IMR-90 (cell line): ENCODE data around the gene TTC8. TPM values are rescaled to one million over a fixed set of nuclear protein-coding genes. Genes with fewer than 3 reads are reported as not detected.

Experiments
- ATAC-seq: fragments of 200-7000 bp; cut with Tn5 transposase; 2 replicates; pipeline ENCODE4 v1.9.1; 2020; ENCODE audit warnings: low read depth, mild to moderate bottlenecking, moderate library complexity
- BruUV-seq: library from RNA; stranded (reverse); fragments of 400-500 nt; replicated peaks from 2 replicates; lab custom pipeline; 2021; lab: Mats Ljungman, UMichigan
- CTCF ChIA-PET: fragments of 300-600 bp; formaldehyde crosslinking; extraction: SDS; loops from one replicate; lab custom pipeline; 2021; ENCODE audit warnings: antibody characterized with exemption; lab: Yijun Ruan, JAX
- POLR2A ChIA-PET: fragments of 300-600 bp; sonication (Branson Sonifier 250); formaldehyde crosslinking; loops from one replicate; lab custom pipeline; 2022; ENCODE audit warnings: antibody characterized with exemption; ENCODE audit not compliant: unreplicated experiment; lab: Charles Lee
- DNase-seq: peaks from one replicate; pipeline ENCODE4 v3.0.0; 2013
- H2AFZ ChIP-seq: replicated peaks from 2 replicates; pipeline ENCODE3; 2013; ENCODE audit warnings: low read length, mild to moderate bottlenecking; ENCODE audit not compliant: poor library complexity
- H2AK5ac ChIP-seq: 2 replicates; pipeline ENCODE4 v1.6.1; 2013; ENCODE audit warnings: low read depth, low read length, inconsistent platforms
- H2AK9ac ChIP-seq: replicated peaks from 2 replicates; pipeline ENCODE3; 2013; ENCODE audit warnings: mild to moderate bottlenecking, low read depth, low read length, moderate library complexity; ENCODE audit not compliant: poor library complexity
- H2BK120ac ChIP-seq: 2 replicates; pipeline ENCODE4 v1.6.1; 2013; ENCODE audit warnings: low read depth, low read length, inconsistent platforms
- H2BK15ac ChIP-seq: 3 replicates; pipeline ENCODE4 v1.6.1; 2013; ENCODE audit warnings: low read depth, low read length, inconsistent platforms
- H2BK20ac ChIP-seq: 2 replicates; pipeline ENCODE4 v1.6.1; 2013; ENCODE audit warnings: low read depth, mild to moderate bottlenecking, inconsistent platforms, low read length, moderate library complexity
- H2BK5ac ChIP-seq: 2 replicates; pipeline ENCODE4 v1.6.1; 2013; ENCODE audit warnings: mild to moderate bottlenecking, low read depth, low read length, inconsistent platforms; ENCODE audit not compliant: poor library complexity, severe bottlenecking
- H3K14ac ChIP-seq: replicated peaks from 2 replicates; pipeline ENCODE4 v1.6.1; 2013; ENCODE audit warnings: low read depth, low read length, inconsistent platforms
- H3K18ac ChIP-seq: 2 replicates; pipeline ENCODE4 v1.6.1; 2013; ENCODE audit warnings: low read depth, low read length, control low read depth
- H3K23ac ChIP-seq: 2 replicates; pipeline ENCODE4 v1.6.1; 2013; ENCODE audit warnings: low read depth, low read length, inconsistent platforms
- H3K27ac ChIP-seq: 2 replicates; pipeline ENCODE4 v1.5.1; 2013; ENCODE audit warnings: mild to moderate bottlenecking, control low read depth, low read length; ENCODE audit not compliant: insufficient read depth
- H3K27me3 ChIP-seq: 2 replicates; pipeline ENCODE4 v1.6.1; 2013; ENCODE audit warnings: low read length; ENCODE audit not compliant: control insufficient read depth, insufficient read depth
- H3K36me3 ChIP-seq: 2 replicates; pipeline ENCODE4 v1.6.1; 2013; ENCODE audit warnings: low read length, mixed read lengths; ENCODE audit not compliant: control insufficient read depth, insufficient read depth
- H3K4ac ChIP-seq: 2 replicates; pipeline ENCODE4 v1.6.1; 2013; ENCODE audit warnings: low read depth, low read length, inconsistent platforms
- H3K4me1 ChIP-seq: 2 replicates; pipeline ENCODE4 v1.6.1; 2013; ENCODE audit warnings: low read length, mixed read lengths; ENCODE audit not compliant: control insufficient read depth, insufficient read depth
- H3K4me2 ChIP-seq: 2 replicates; pipeline ENCODE4 v1.6.1; 2013; ENCODE audit warnings: low read depth, mild to moderate bottlenecking, control low read depth, low read length, moderate library complexity
- H3K4me3 ChIP-seq: 2 replicates; pipeline ENCODE4 v1.5.1; 2013; ENCODE audit warnings: low read depth, mild to moderate bottlenecking, control low read depth, low read length, moderate library complexity; ENCODE audit not compliant: insufficient read depth
- H3K56ac ChIP-seq: 2 replicates; pipeline ENCODE4 v1.6.1; 2013; ENCODE audit warnings: low read length, inconsistent platforms; ENCODE audit not compliant: insufficient read depth; ENCODE audit errors: extremely low read depth
- H3K79me1 ChIP-seq, 2 experiments: 2 replicates each; pipeline ENCODE4 v1.6.1; 2013; ENCODE audit warnings: low read length in 2 of 2, inconsistent platforms in 1 of 2, low read depth in 1 of 2
- H3K9ac ChIP-seq: 2 replicates; pipeline ENCODE4 v1.6.1; 2013; ENCODE audit warnings: low read depth, low read length, control low read depth
- H3K9me1 ChIP-seq: 2 replicates; pipeline ENCODE4 v1.6.1; 2013; ENCODE audit warnings: low read length, inconsistent platforms; ENCODE audit not compliant: insufficient read depth
- H3K9me3 ChIP-seq: 2 replicates; pipeline ENCODE4 v1.6.1; 2013; ENCODE audit warnings: low read length; ENCODE audit not compliant: control insufficient read depth, insufficient read depth
- H4K20me1 ChIP-seq: 2 replicates; pipeline ENCODE4 v1.6.1; 2013; ENCODE audit warnings: low read length, inconsistent platforms; ENCODE audit not compliant: insufficient read depth
- H4K5ac ChIP-seq: 2 replicates; pipeline ENCODE4 v1.6.1; 2013; ENCODE audit warnings: mild to moderate bottlenecking, low read depth, low read length, control low read depth
- H4K8ac ChIP-seq, 2 experiments: 2 replicates each; pipeline ENCODE4 v1.6.1; 2013; ENCODE audit warnings: low read depth in 2 of 2, low read length in 2 of 2, control low read depth in 1 of 2, inconsistent platforms in 1 of 2
- H4K91ac ChIP-seq: 2 replicates; pipeline ENCODE4 v1.6.1; 2013; ENCODE audit warnings: low read depth, low read length, inconsistent platforms; ENCODE audit not compliant: insufficient read depth
- BHLHE40 ChIP-seq: fragments of 150-350 bp; IDR thresholded peaks from 2 replicates; pipeline ENCODE4 v1.6.1; 2016; ENCODE audit warnings: mild to moderate bottlenecking, low read depth, low read length
- CEBPB ChIP-seq: IDR thresholded peaks from 2 replicates; pipeline ENCODE4 v1.6.1; 2012; ENCODE audit warnings: low read depth, low read length, improper control_type of control experiment
- CTCF ChIP-seq: conservative IDR thresholded peaks from 2 replicates; pipeline ENCODE4 v1.5.1; 2012; ENCODE audit warnings: mild to moderate bottlenecking, low read depth, low read length, improper control_type of control experiment
- ELK1 ChIP-seq: fragments of 150-350 bp; IDR thresholded peaks from 2 replicates; pipeline ENCODE4 v1.6.1; 2016; ENCODE audit warnings: low read depth, mild to moderate bottlenecking, low read length, moderate library complexity, borderline replicate concordance
- FOS ChIP-seq: fragments of 150-350 bp; IDR thresholded peaks from 2 replicates; pipeline ENCODE4 v1.6.1; 2016; ENCODE audit warnings: low read depth, low read length
- MAFK ChIP-seq: IDR thresholded peaks from 2 replicates; pipeline ENCODE4 v1.6.1; 2012; ENCODE audit warnings: low read depth, low read length, improper control_type of control experiment
- MAZ ChIP-seq: IDR thresholded peaks from 2 replicates; pipeline ENCODE4 v1.6.1; 2012; ENCODE audit warnings: low read depth, mild to moderate bottlenecking, low read length, improper control_type of control experiment, moderate library complexity, borderline replicate concordance
- MXI1 ChIP-seq: IDR thresholded peaks from 2 replicates; pipeline ENCODE4 v1.6.1; 2012; ENCODE audit warnings: low read depth, mild to moderate bottlenecking, low read length, moderate library complexity, borderline replicate concordance
- NFE2L2 ChIP-seq: fragments of 150-350 bp; IDR thresholded peaks from 2 replicates; pipeline ENCODE4 v1.6.1; 2016; ENCODE audit warnings: low read depth, mild to moderate bottlenecking, low read length
- POLR2A ChIP-seq: IDR thresholded peaks from 2 replicates; pipeline ENCODE4 v1.6.1; 2012; ENCODE audit warnings: mild to moderate bottlenecking, low read depth, low read length
- RAD21 ChIP-seq: IDR thresholded peaks from 2 replicates; pipeline ENCODE4 v1.6.1; 2012; ENCODE audit warnings: low read length, improper control_type of control experiment
- RCOR1 ChIP-seq: IDR thresholded peaks from 2 replicates; pipeline ENCODE4 v1.6.1; 2012; ENCODE audit warnings: mild to moderate bottlenecking, low read length, improper control_type of control experiment; ENCODE audit not compliant: insufficient replicate concordance
- RFX5 ChIP-seq: IDR thresholded peaks from 2 replicates; pipeline ENCODE4 v1.8.0; 2012; ENCODE audit warnings: low read depth, mild to moderate bottlenecking, low read length, moderate library complexity
- SMC3 ChIP-seq: fragments of 150-350 bp; IDR thresholded peaks from 2 replicates; pipeline ENCODE4 v1.6.1; 2016; ENCODE audit warnings: low read depth, mild to moderate bottlenecking, antibody characterized with exemption, low read length, moderate library complexity
- WGBS, 2 experiments: methylation state at CpG; one replicate each; pipeline versions ENCODE4 v1.1.5 to v1.1.7; 2013; ENCODE audit warnings: missing lambda C conversion rate in 2 of 2; ENCODE audit not compliant: insufficient read length in 1 of 2; ENCODE audit errors: extremely low coverage in 2 of 2; 5-methylcytosine and 5-hydroxymethylcytosine counted together
- dilution Hi-C: fragments of 300-500 bp; cut with HindIII; formaldehyde crosslinking; loops from one replicate; pipeline ENCODE4 v1.14.3; 2018; ENCODE audit warnings: low sequenced_read_pairs; ENCODE audit not compliant: unreplicated experiment
- in situ Hi-C: fragments of 300-500 bp; cut with MboI; formaldehyde crosslinking; loops from 3 replicates; pipeline ENCODE4 v1.14.3; 2019; ENCODE audit warnings: low sequenced_read_pairs, inconsistent platforms, mixed read lengths
- intact Hi-C: fragments of 100-400 bp; cut with micrococcal nuclease; formaldehyde crosslinking; loops from 2 replicates; pipeline ENCODE4 v1.10.0; 2022
- polyA plus RNA-seq, 3 experiments: library from polyadenylated mRNA; depleted of rRNA; stranded (reverse); fragments of >200 nt; gene quantifications; 2 replicates each; pipeline ENCODE4 v1.2.3, GENCODE V29; 2012; ENCODE audit warnings: low replicate concordance in 1 of 3
- total RNA-seq: library from RNA; depleted of rRNA; stranded (reverse); fragments of >200 nt; gene quantifications from 2 replicates; pipeline ENCODE4 v1.2.3, GENCODE V29; 2012

Gene TTC8
- total and polyA plus RNA-seq, 2 of the 4 experiments (the other 2 are of a cell fraction), result 48.9 to 84.2 TPM

- peak within 1 kb of the TSS; percentile 93 for H2AK9ac ChIP-seq
- peak within 1 kb of the TSS; percentile 47; the same call in 1 of the 2 replicates for H4K91ac ChIP-seq
- H4K8ac ChIP-seq, result peak within 1 kb of the TSS; percentile 63 to 72; a peak in 2 of 4 replicates
- peak within 1 kb of the TSS; percentile 31; the same call in 1 of the 2 replicates for H4K5ac ChIP-seq
- no peaks in the 10 kb centered on the region for H3K9me3 ChIP-seq
- no peaks in the 10 kb centered on the region for H3K36me3 ChIP-seq
- WGBS, 2 experiments, result 4% methylated on average over 55 of the region's 111 CpGs; no CpG with 5 or more reads in 1 of the 2 experiments
- ATAC-seq (peak; percentile 96), DNase-seq (peak; percentile 73)
- H3K79me1 ChIP-seq, result peaks cover 0 to 24% of the 10 kb centered on the region in 2 experiments; a peak in 2 of 4 replicates
- H2BK20ac ChIP-seq, result peak within 1 kb of the TSS; percentile 73
- peak within 1 kb of the TSS; percentile 70 for H2AK5ac ChIP-seq
- H3K56ac ChIP-seq, result 0 out of 2 replicates have a peak within 1 kb of the TSS, but pooled peaks have one; percentile 21
- H3K4me1 ChIP-seq, result 0 out of 2 replicates have a peak, but pooled peaks cover 1% of the 10 kb centered on the region
- ChIA-PET CTCF (interaction anchor here (0.7 to 1.4 kb wide), 3 partner anchors 28 to 125 kb away, joined by 4 to 8 read pairs (median 4); no protein-coding TSS in a partner anchor), POLR2A (interaction anchor here (0.6 kb wide), 1 partner anchor 93 kb away, joined by 3 read pairs; no protein-coding TSS in a partner anchor)
- BruUV-seq, result no TSS peak
- H3K23ac ChIP-seq, result peak within 1 kb of the TSS; percentile 94
- H2AFZ ChIP-seq, result peak within 1 kb of the TSS; percentile 99
- H4K20me1 ChIP-seq, result no peaks in the 10 kb centered on the region
- H3K4me3 ChIP-seq, result peak within 1 kb of the TSS; percentile 91
- H2BK5ac ChIP-seq, result peak within 1 kb of the TSS; percentile 75
- dilution Hi-C loops, result no loop called here
- peak within 1 kb of the TSS; percentile 85 for H3K4ac ChIP-seq
- peaks cover 3% of the 10 kb centered on the region; the same call in 1 of the 2 replicates for H3K9me1 ChIP-seq
- H3K18ac ChIP-seq, result peak within 1 kb of the TSS; percentile 2; the same call in 1 of the 2 replicates
- intact Hi-C loops, result loop anchor here (2.0 kb wide), 1 partner anchor 202 kb away; no protein-coding TSS in a partner anchor
- in situ Hi-C loops, result no loop called here
- H3K9ac ChIP-seq, result peak within 1 kb of the TSS; percentile 68
- peak within 1 kb of the TSS; percentile 84 for H3K4me2 ChIP-seq
- no peaks in the 10 kb centered on the region; the same call in 1 of the 2 replicates for H3K27me3 ChIP-seq
- peak within 1 kb of the TSS; percentile 58; the same call in 1 of the 2 replicates for H3K27ac ChIP-seq
- peak within 1 kb of the TSS; percentile 90 for H3K14ac ChIP-seq
- peak within 1 kb of the TSS; percentile 52; the same call in 1 of the 3 replicates for H2BK15ac ChIP-seq
- H2BK120ac ChIP-seq, result peak within 1 kb of the TSS; percentile 64
- peak; percentile 37; the same call in 1 of the 2 replicates for TF ChIP-seq CTCF
- TF ChIP-seq MAZ, result peak; percentile 64; the same call in 1 of the 2 replicates
- peak; percentile 25; the same call in 1 of the 2 replicates for TF ChIP-seq MXI1
- TF ChIP-seq RFX5, result no peak
- no peak for TF ChIP-seq BHLHE40
- no peak for TF ChIP-seq MAFK
- no peak for TF ChIP-seq ELK1
- TF ChIP-seq RAD21, result peak; percentile 50
- TF ChIP-seq SMC3, result no peak; the same call in 1 of the 2 replicates
- no peak for TF ChIP-seq POLR2A
- no peak for TF ChIP-seq NFE2L2
- no peak for TF ChIP-seq CEBPB
- TF ChIP-seq RCOR1, result no peak
- no peak for TF ChIP-seq FOS
Measured at GRCh38 chr14:88792473-88793258, 31.8 kb upstream of the TTC8 start, which contains the start of gene EML5. Gene EML5 (minus strand): TSS chr14:88792953. CDS start chr14:88792503, 450 bp downstream.
